SK-N-SH (cell line): ENCODE results near the gene TMEM41A. TPM values are rescaled to one million over a fixed set of nuclear protein-coding genes. Genes with fewer than 3 reads are reported as not detected.

Experiments used
- CTCF ChIA-PET: fragments of 300-600, 350-600 bp; formaldehyde crosslinking; extraction: SDS; loops from one replicate; lab custom pipeline; 2021; lab: Yijun Ruan, JAX
- POLR2A ChIA-PET: fragments of 350-600 bp; sonication (Branson Sonifier 250); formaldehyde crosslinking; extraction: SDS; loops from one replicate; lab custom pipeline; 2020; ENCODE audit warnings: antibody characterized with exemption, inconsistent platforms; lab: Yijun Ruan, JAX
- DNase-seq: peaks from one replicate; pipeline ENCODE4 v3.0.0; 2012
- H2AFZ ChIP-seq: fragments of 200-600 bp; sonication (generic); 2 replicates; pipeline ENCODE4 v1.8.1; 2016; ENCODE audit warnings: antibody characterized with exemption, mild to moderate bottlenecking, low read depth
- H3F3A ChIP-seq: fragments of 200-600 bp; sonication (generic); replicated peaks from 2 replicates; pipeline ENCODE3; 2016; ENCODE audit warnings: antibody characterized with exemption, mild to moderate bottlenecking; ENCODE audit not compliant: insufficient read depth
- H3K27ac ChIP-seq, 2 experiments: fragments of 200-500 bp in 1 of 2; fragments of 200-600 bp in 1 of 2; sonication (Bioruptor generic) in 1 of 2; sonication (generic), shearing (Covaris generic) in 1 of 2; 2 replicates each; pipeline versions ENCODE4 v1.5.1 to v1.6.1; 2014 to 2016; ENCODE audit warnings: low read depth in 2 of 2, inconsistent platforms in 1 of 2, low read length in 1 of 2, mild to moderate bottlenecking in 1 of 2, mixed read lengths in 1 of 2
- H3K27me3 ChIP-seq: fragments of 200-600 bp; sonication (generic), shearing (Covaris generic); 2 replicates; pipeline ENCODE4 v1.6.1; 2016; ENCODE audit warnings: mixed run types; ENCODE audit not compliant: insufficient read depth
- H3K36me3 ChIP-seq, 2 experiments: fragments of 200-500 bp in 1 of 2; fragments of 200-600 bp in 1 of 2; sonication (Bioruptor generic) in 1 of 2; sonication (generic) in 1 of 2; replicated peaks in 1 of 2; 2 replicates each; pipeline versions ENCODE3 to v1.5.1; 2014 to 2016; ENCODE audit warnings: low read length in 1 of 2, mild to moderate bottlenecking in 1 of 2; ENCODE audit not compliant: insufficient read depth in 2 of 2, control insufficient read depth in 1 of 2
- H3K4me1 ChIP-seq, 2 experiments: fragments of 200-500 bp in 1 of 2; fragments of 200-600 bp in 1 of 2; sonication (Bioruptor generic) in 1 of 2; sonication (generic), shearing (Covaris generic) in 1 of 2; 2 replicates each; pipeline versions ENCODE4 v1.5.1 to v1.6.1; 2014 to 2016; ENCODE audit warnings: low read depth in 1 of 2, low read length in 1 of 2, mixed run types in 1 of 2; ENCODE audit not compliant: insufficient read depth in 2 of 2, control insufficient read depth in 1 of 2
- H3K4me2 ChIP-seq: fragments of 200-600 bp; sonication (generic), shearing (Covaris generic); 2 replicates; pipeline ENCODE4 v1.6.1; 2017; ENCODE audit warnings: mixed run types
- H3K4me3 ChIP-seq, 2 experiments: fragments of 200-500 bp in 1 of 2; fragments of 200-600 bp in 1 of 2; sonication (Bioruptor generic) in 1 of 2; sonication (generic), shearing (Covaris generic) in 1 of 2; 2 replicates each; pipeline versions ENCODE4 v1.5.1 to v1.8.1; 2014 to 2016; ENCODE audit warnings: low read depth in 2 of 2, inconsistent platforms in 1 of 2, low read length in 1 of 2, mild to moderate bottlenecking in 1 of 2, mixed read lengths in 1 of 2, moderate library complexity in 1 of 2
- H3K79me2 ChIP-seq: fragments of 200-600 bp; sonication (generic); 2 replicates; pipeline ENCODE4 v1.8.1; 2017; ENCODE audit warnings: mild to moderate bottlenecking; ENCODE audit not compliant: insufficient read depth
- H3K9ac ChIP-seq: fragments of 200-600 bp; sonication (generic); 2 replicates; pipeline ENCODE4 v1.6.1; 2017; ENCODE audit warnings: mixed run types
- H3K9me2 ChIP-seq: fragments of 200-600 bp; sonication (generic); 2 replicates; pipeline ENCODE4 v1.6.1; 2017; ENCODE audit warnings: mixed run types
- H3K9me3 ChIP-seq: fragments of 200-600 bp; sonication (generic); 2 replicates; pipeline ENCODE4 v1.6.1; 2017; ENCODE audit warnings: mixed run types, mild to moderate bottlenecking, moderate library complexity
- H4K20me1 ChIP-seq: fragments of 200-600 bp; sonication (generic); 2 replicates; pipeline ENCODE4 v1.6.1; 2017; ENCODE audit warnings: mild to moderate bottlenecking, mixed run types; ENCODE audit not compliant: insufficient read depth
- CHD2 ChIP-seq: fragments of 150-350 bp; IDR thresholded peaks from 2 replicates; pipeline ENCODE4 v1.6.1; 2018; ENCODE audit warnings: low read length; ENCODE audit not compliant: partially characterized antibody
- EZH2phosphoT487 ChIP-seq: fragments of 200-600 bp; sonication (generic); IDR thresholded peaks from 2 replicates; pipeline ENCODE4 v1.6.1; 2017; ENCODE audit warnings: low read depth, mixed run types, mild to moderate bottlenecking, antibody characterized with exemption, moderate library complexity, borderline replicate concordance
- FOSL2 ChIP-seq: IDR thresholded peaks from 2 replicates; pipeline ENCODE4 v1.4.0; 2012; ENCODE audit warnings: low read depth, mild to moderate bottlenecking, moderate library complexity, borderline replicate concordance
- FOXJ3 ChIP-seq: sonication (generic); formaldehyde crosslinking; IDR thresholded peaks from 2 replicates; pipeline ENCODE4 v1.5.1; 2020; ENCODE audit warnings: mild to moderate bottlenecking, missing genetic modification reagents
- JUND ChIP-seq: IDR thresholded peaks from 2 replicates; pipeline ENCODE4 v1.4.0; 2012
- MAX ChIP-seq: IDR thresholded peaks from 2 replicates; pipeline ENCODE4 v1.4.0; 2012; ENCODE audit warnings: low read depth
- MEF2A ChIP-seq: IDR thresholded peaks from 2 replicates; pipeline ENCODE4 v1.4.0; 2012; ENCODE audit warnings: low read depth, borderline replicate concordance
- MXI1 ChIP-seq: IDR thresholded peaks from 2 replicates; pipeline ENCODE4 v1.6.1; 2012; ENCODE audit warnings: mild to moderate bottlenecking, low read depth, low read length, improper control_type of control experiment
- NFIC ChIP-seq: IDR thresholded peaks from 2 replicates; pipeline ENCODE4 v1.4.0; 2012; ENCODE audit warnings: borderline replicate concordance
- NRF1 ChIP-seq: IDR thresholded peaks from 2 replicates; pipeline ENCODE4 v1.6.1; 2012; ENCODE audit warnings: low read depth, mild to moderate bottlenecking, low read length
- POLR2AphosphoS5 ChIP-seq: IDR thresholded peaks from 2 replicates; pipeline ENCODE4 v1.6.1; 2012; ENCODE audit warnings: low read depth, low read length
- RAD21 ChIP-seq: IDR thresholded peaks from 2 replicates; pipeline ENCODE4 v1.6.1; 2012; ENCODE audit warnings: mild to moderate bottlenecking, low read length
- RCOR1 ChIP-seq: fragments of 150-350 bp; IDR thresholded peaks from 2 replicates; pipeline ENCODE4 v1.6.1; 2017; ENCODE audit warnings: antibody characterized with exemption, low read length
- RFX5 ChIP-seq: IDR thresholded peaks from 2 replicates; pipeline ENCODE4 v1.6.1; 2012; ENCODE audit warnings: mild to moderate bottlenecking, improper control_type of control experiment, low read length
- SIN3A ChIP-seq: IDR thresholded peaks from 2 replicates; pipeline ENCODE4 v1.6.1; 2012; ENCODE audit warnings: low read depth, mild to moderate bottlenecking, low read length, moderate library complexity, borderline replicate concordance
- SMC3 ChIP-seq: IDR thresholded peaks from 2 replicates; pipeline ENCODE4 v1.6.1; 2012; ENCODE audit warnings: low read depth, low read length, improper control_type of control experiment
- USF1 ChIP-seq: IDR thresholded peaks from 2 replicates; pipeline ENCODE4 v1.4.0; 2012; ENCODE audit warnings: low read depth, borderline replicate concordance
- WGBS: methylation state at CpG from one replicate; pipeline ENCODE4 v1.1.6; 2017; ENCODE audit warnings: low lambda C conversion rate; 5-methylcytosine and 5-hydroxymethylcytosine counted together
- polyA plus RNA-seq, 3 experiments: library from polyadenylated mRNA; depleted of rRNA; stranded (reverse); fragments of >200 nt; gene quantifications; 2 replicates each; pipeline ENCODE4 v1.2.3, GENCODE V29; 2012
- TF ChIP-seq, protein P1 (sequence below): fragments of 200-600 bp; sonication (generic); IDR thresholded peaks from 2 replicates; pipeline ENCODE4 v1.6.1; 2017; ENCODE audit warnings: antibody characterized with exemption, mild to moderate bottlenecking, moderate library complexity
- TF ChIP-seq, protein P2 (sequence below): IDR thresholded peaks from 2 replicates; pipeline ENCODE4 v1.6.1; 2012; ENCODE audit warnings: mild to moderate bottlenecking, low read depth, low read length, moderate library complexity
- TF ChIP-seq, protein P3 (sequence below): IDR thresholded peaks from 2 replicates; pipeline ENCODE4 v1.4.0; 2012; ENCODE audit warnings: low read depth, borderline replicate concordance

The TMEM41A gene
- polyA plus RNA-seq, 1 of the 3 experiments (the other 2 are of a cell fraction): 9.4 TPM

DNA sequence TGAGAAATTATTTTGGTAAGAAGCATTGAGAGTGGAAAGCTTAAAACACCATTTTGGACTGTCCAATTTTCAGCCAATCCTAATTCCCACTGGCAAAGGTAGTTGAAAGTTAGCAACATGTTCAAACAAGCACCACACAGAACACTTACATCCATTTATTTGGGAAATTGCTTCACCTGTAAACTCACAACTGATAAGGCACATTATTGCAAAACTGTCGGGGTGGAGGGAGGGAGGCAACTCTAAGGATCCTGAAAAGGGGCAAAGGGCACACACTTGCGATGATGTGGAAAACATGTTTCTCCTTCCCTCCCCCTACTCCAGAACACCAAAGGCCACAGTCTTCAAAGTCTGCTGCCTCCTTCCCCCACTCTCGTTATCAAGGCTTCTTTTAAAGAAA lies 9.4 kb downstream of the TMEM41A start:
- no peak overlapping the region for H2AFZ ChIP-seq
- no peaks in the 10 kb centered on the region for H4K20me1 ChIP-seq
- ChIA-PET CTCF (interaction anchor here (1.5 kb wide), 1 partner anchor 13 kb away, joined by 5 read pairs; no protein-coding TSS in a partner anchor), POLR2A (no interaction called here)
- peaks cover 15 to 19% of the 10 kb centered on the region in 2 experiments for H3K36me3 ChIP-seq
- no peak overlapping the region for H3K4me3 ChIP-seq
- 85% methylated on average over 3 of the region's 3 CpGs for WGBS
- no peaks in the 10 kb centered on the region for H3K9me2 ChIP-seq
- no peaks in the 10 kb centered on the region for H3K27me3 ChIP-seq
- H3K4me2 ChIP-seq: no peak overlapping the region
- H3K9me3 ChIP-seq: no peaks in the 10 kb centered on the region
- no peaks in the 10 kb centered on the region for H3K79me2 ChIP-seq
- no peak for DNase-seq
- H3K9ac ChIP-seq: no peak overlapping the region
- H3F3A ChIP-seq: no peaks in the 10 kb centered on the region
- TF ChIP-seq RAD21 (no peak), CHD2 (no peak), MAX (no peak), NFIC (no peak), SIN3A (no peak), JUND (no peak), EZH2phosphoT487 (no peak), POLR2AphosphoS5 (no peak), MXI1 (no peak), MEF2A (no peak), NRF1 (no peak), FOSL2 (no peak), SMC3 (no peak), USF1 (no peak), RFX5 (no peak), RCOR1 (no peak), FOXJ3 (no peak)
- TF ChIP-seq, protein P1, sequence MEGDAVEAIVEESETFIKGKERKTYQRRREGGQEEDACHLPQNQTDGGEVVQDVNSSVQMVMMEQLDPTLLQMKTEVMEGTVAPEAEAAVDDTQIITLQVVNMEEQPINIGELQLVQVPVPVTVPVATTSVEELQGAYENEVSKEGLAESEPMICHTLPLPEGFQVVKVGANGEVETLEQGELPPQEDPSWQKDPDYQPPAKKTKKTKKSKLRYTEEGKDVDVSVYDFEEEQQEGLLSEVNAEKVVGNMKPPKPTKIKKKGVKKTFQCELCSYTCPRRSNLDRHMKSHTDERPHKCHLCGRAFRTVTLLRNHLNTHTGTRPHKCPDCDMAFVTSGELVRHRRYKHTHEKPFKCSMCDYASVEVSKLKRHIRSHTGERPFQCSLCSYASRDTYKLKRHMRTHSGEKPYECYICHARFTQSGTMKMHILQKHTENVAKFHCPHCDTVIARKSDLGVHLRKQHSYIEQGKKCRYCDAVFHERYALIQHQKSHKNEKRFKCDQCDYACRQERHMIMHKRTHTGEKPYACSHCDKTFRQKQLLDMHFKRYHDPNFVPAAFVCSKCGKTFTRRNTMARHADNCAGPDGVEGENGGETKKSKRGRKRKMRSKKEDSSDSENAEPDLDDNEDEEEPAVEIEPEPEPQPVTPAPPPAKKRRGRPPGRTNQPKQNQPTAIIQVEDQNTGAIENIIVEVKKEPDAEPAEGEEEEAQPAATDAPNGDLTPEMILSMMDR: no peak
- TF ChIP-seq, protein P2, sequence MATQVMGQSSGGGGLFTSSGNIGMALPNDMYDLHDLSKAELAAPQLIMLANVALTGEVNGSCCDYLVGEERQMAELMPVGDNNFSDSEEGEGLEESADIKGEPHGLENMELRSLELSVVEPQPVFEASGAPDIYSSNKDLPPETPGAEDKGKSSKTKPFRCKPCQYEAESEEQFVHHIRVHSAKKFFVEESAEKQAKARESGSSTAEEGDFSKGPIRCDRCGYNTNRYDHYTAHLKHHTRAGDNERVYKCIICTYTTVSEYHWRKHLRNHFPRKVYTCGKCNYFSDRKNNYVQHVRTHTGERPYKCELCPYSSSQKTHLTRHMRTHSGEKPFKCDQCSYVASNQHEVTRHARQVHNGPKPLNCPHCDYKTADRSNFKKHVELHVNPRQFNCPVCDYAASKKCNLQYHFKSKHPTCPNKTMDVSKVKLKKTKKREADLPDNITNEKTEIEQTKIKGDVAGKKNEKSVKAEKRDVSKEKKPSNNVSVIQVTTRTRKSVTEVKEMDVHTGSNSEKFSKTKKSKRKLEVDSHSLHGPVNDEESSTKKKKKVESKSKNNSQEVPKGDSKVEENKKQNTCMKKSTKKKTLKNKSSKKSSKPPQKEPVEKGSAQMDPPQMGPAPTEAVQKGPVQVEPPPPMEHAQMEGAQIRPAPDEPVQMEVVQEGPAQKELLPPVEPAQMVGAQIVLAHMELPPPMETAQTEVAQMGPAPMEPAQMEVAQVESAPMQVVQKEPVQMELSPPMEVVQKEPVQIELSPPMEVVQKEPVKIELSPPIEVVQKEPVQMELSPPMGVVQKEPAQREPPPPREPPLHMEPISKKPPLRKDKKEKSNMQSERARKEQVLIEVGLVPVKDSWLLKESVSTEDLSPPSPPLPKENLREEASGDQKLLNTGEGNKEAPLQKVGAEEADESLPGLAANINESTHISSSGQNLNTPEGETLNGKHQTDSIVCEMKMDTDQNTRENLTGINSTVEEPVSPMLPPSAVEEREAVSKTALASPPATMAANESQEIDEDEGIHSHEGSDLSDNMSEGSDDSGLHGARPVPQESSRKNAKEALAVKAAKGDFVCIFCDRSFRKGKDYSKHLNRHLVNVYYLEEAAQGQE: no peak
- TF ChIP-seq, protein P3, sequence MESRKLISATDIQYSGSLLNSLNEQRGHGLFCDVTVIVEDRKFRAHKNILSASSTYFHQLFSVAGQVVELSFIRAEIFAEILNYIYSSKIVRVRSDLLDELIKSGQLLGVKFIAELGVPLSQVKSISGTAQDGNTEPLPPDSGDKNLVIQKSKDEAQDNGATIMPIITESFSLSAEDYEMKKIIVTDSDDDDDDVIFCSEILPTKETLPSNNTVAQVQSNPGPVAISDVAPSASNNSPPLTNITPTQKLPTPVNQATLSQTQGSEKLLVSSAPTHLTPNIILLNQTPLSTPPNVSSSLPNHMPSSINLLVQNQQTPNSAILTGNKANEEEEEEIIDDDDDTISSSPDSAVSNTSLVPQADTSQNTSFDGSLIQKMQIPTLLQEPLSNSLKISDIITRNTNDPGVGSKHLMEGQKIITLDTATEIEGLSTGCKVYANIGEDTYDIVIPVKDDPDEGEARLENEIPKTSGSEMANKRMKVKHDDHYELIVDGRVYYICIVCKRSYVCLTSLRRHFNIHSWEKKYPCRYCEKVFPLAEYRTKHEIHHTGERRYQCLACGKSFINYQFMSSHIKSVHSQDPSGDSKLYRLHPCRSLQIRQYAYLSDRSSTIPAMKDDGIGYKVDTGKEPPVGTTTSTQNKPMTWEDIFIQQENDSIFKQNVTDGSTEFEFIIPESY: no peak
- no peaks in the 10 kb centered on the region for H3K4me1 ChIP-seq
- no peak overlapping the region for H3K27ac ChIP-seq
